Iris pigment epithelial cell (primary cell): Measurements from ENCODE around the gene STEAP3.
A peak's percentile ranks its signal among the peaks of the same experiment; 100 is the strongest.

Experiments used
- DNase-seq: peaks from one replicate; pipeline ENCODE4 v3.0.0-alpha.2; 2011; ENCODE audit warnings: low read depth

Gene STEAP3

GRCh38 chr2:119227346-119227745 lies 3.7 kb downstream of the STEAP3 start:
- DNase-seq, result no peak

- DNase-seq, result no peak
These were observed 4.5 kb downstream of the STEAP3 start for GRCh38 chr2:119228136-119228535.

GRCh38 chr2:119228964-119229363 lies 5.3 kb downstream of the STEAP3 start:
- DNase-seq, result no peak

- DNase-seq, result no peak
These were observed 6.1 kb downstream of the STEAP3 start for GRCh38 chr2:119229716-119230115.

GRCh38 chr2:119230219-119231185 lies 6.9 kb downstream of the STEAP3 start:
- peak; percentile 35 for DNase-seq

GRCh38 chr2:119231975-119232665 lies 8.5 kb downstream of the STEAP3 start:
- DNase-seq, result peak; percentile 72

GRCh38 chr2:119232666-119232993 lies 9.0 kb downstream of the STEAP3 start:
- no peak for DNase-seq

GRCh38 chr2:119233326-119234020 lies 9.8 kb downstream of the STEAP3 start:
- peak; percentile 86 for DNase-seq

GRCh38 chr2:119234021-119235019 lies 10.7 kb downstream of the STEAP3 start:
- DNase-seq, result no peak

- DNase-seq, result no peak
These were observed 13.2 kb downstream of the STEAP3 start for GRCh38 chr2:119236796-119237195.

- DNase-seq, result peak; percentile 85
These were observed 16.9 kb downstream of the STEAP3 start for GRCh38 chr2:119240311-119241204.

GRCh38 chr2:119241205-119241532 lies 17.5 kb downstream of the STEAP3 start:
- no peak for DNase-seq

GRCh38 chr2:119242276-119243119 lies 18.9 kb downstream of the STEAP3 start:
- no peak for DNase-seq

GRCh38 chr2:119243621-119244020 lies 20.0 kb downstream of the STEAP3 start:
- no peak for DNase-seq

GRCh38 chr2:119245076-119245840 lies 21.6 kb downstream of the STEAP3 start:
- no peak for DNase-seq

GRCh38 chr2:119245841-119246230 lies 22.2 kb downstream of the STEAP3 start:
- no peak for DNase-seq

GRCh38 chr2:119246884-119247843 lies 23.5 kb downstream of the STEAP3 start:
- no peak for DNase-seq

GRCh38 chr2:119247844-119248271 lies 24.2 kb downstream of the STEAP3 start:
- no peak for DNase-seq
